SK-N-SH treated with all-trans-retinoic acid at 6 μM for 48 hours (cell line): ENCODE data around the gene DNAH8.

ENCODE experiments used
- ESRRG ChIP-seq: fragments of 250-450 bp; sonication (Bioruptor Pico); IDR thresholded peaks from 2 replicates; pipeline ENCODE4 v1.6.1; 2021; ENCODE audit warnings: mild to moderate bottlenecking
- ISL1 ChIP-seq: fragments of 250-450 bp; sonication (Bioruptor Pico); IDR thresholded peaks from 2 replicates; pipeline ENCODE4 v2.1.2; 2022; ENCODE audit warnings: mild to moderate bottlenecking, moderate library complexity
- OSR1 ChIP-seq: fragments of 250-450 bp; sonication (Bioruptor Pico); IDR thresholded peaks from 2 replicates; pipeline ENCODE4 v1.8.0; 2022; ENCODE audit warnings: moderate library complexity, mild to moderate bottlenecking, inconsistent platforms
- ZFP3 ChIP-seq: fragments of 250-450 bp; sonication (Bioruptor Pico); IDR thresholded peaks from 2 replicates; pipeline ENCODE4 v1.5.0; 2020; ENCODE audit warnings: mild to moderate bottlenecking, moderate library complexity
- ZFP30 ChIP-seq: fragments of 450-650 bp; formaldehyde crosslinking; IDR thresholded peaks from 2 replicates; pipeline ENCODE4 v1.5.0; 2022; ENCODE audit warnings: mild to moderate bottlenecking, moderate library complexity
- ZNF565 ChIP-seq: fragments of 450-650 bp; formaldehyde crosslinking; conservative IDR thresholded peaks from 2 replicates; pipeline ENCODE4 v1.5.0; 2020; ENCODE audit warnings: low read depth, mild to moderate bottlenecking, moderate library complexity
- TF ChIP-seq, protein P1 (sequence below): fragments of 250-450 bp; sonication (Bioruptor Pico); IDR thresholded peaks from 2 replicates; pipeline ENCODE4 v1.8.0; 2020; ENCODE audit warnings: mild to moderate bottlenecking, moderate library complexity, borderline replicate concordance

DNA sequence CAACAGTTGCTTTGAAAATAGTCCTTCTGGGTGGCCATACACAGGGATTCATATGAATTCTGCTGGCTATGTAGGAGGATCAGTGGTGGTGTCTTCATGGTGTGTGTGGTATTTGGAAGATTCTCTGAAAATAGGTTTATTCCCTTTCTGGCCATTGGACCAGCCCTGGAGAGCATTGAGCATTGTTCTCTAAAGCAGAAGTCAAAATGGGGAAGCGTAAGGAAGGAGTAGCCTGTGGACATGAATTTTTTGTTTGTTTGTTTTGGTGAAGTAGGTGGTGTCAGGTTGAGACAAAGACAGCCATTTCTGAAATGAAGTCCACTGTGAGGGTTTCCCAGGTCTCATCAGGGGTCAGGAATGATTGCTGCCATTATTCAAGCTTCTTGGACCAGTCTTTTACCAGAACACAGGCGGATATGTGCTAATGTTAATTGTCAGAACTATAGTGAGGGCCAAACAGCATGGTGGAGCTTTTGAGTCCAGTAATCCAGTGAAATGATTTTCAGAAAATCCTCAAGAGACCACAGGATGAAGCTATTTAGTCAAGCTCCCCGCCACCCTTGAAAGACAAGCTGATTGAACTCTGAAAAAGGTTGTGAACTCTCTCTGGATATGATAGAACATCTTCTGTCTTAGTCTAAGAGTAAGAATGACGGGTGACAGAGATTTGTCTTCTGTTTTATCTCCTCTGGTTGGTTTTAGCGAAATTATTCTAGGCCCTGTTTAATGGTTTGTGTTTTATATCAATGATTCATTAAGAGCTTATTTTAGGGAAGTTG lies 60.0 kb downstream of the DNAH8 start:
- TF ChIP-seq, protein P1, sequence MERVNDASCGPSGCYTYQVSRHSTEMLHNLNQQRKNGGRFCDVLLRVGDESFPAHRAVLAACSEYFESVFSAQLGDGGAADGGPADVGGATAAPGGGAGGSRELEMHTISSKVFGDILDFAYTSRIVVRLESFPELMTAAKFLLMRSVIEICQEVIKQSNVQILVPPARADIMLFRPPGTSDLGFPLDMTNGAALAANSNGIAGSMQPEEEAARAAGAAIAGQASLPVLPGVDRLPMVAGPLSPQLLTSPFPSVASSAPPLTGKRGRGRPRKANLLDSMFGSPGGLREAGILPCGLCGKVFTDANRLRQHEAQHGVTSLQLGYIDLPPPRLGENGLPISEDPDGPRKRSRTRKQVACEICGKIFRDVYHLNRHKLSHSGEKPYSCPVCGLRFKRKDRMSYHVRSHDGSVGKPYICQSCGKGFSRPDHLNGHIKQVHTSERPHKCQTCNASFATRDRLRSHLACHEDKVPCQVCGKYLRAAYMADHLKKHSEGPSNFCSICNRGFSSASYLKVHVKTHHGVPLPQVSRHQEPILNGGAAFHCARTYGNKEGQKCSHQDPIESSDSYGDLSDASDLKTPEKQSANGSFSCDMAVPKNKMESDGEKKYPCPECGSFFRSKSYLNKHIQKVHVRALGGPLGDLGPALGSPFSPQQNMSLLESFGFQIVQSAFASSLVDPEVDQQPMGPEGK (CRISPR knock-in tag), result no peak
- no peak for TF ChIP-seq ISL1
- TF ChIP-seq OSR1 (CRISPR knock-in tag), result no peak
- TF ChIP-seq ZFP3 (CRISPR knock-in tag), result no peak
- TF ChIP-seq ESRRG (CRISPR knock-in tag), result no peak
- TF ChIP-seq ZFP30 (CRISPR knock-in tag), result no peak
- no peak for TF ChIP-seq ZNF565 (CRISPR knock-in tag)
